Gastrocnemius medialis (tissue), 4 donors: ENCODE results near the gene ADGRD2.

Source experiments
- POLR2A ChIP-seq, 2 donors: fragments of 450-650 bp; IDR thresholded peaks; one replicate each; pipeline ENCODE4 v1.6.1; 2017; ENCODE audit warnings: antibody characterized with exemption in 2 of 2, mild to moderate bottlenecking in 2 of 2, moderate library complexity in 2 of 2
- TF ChIP-seq, protein P1 (sequence below), 5 experiments: fragments of 450-650 bp in 3 of 5; fragments of 200-600 bp in 2 of 5; sonication (generic) in 2 of 5; IDR thresholded peaks in 4 of 5; conservative IDR thresholded peaks in 1 of 5; 1 replicate in 4 of 5; 2 replicates in 1 of 5; pipeline ENCODE4 v1.5.1; 2016 to 2019; ENCODE audit warnings: antibody characterized with exemption in 5 of 5, mild to moderate bottlenecking in 3 of 5, moderate library complexity in 3 of 5

DNA sequence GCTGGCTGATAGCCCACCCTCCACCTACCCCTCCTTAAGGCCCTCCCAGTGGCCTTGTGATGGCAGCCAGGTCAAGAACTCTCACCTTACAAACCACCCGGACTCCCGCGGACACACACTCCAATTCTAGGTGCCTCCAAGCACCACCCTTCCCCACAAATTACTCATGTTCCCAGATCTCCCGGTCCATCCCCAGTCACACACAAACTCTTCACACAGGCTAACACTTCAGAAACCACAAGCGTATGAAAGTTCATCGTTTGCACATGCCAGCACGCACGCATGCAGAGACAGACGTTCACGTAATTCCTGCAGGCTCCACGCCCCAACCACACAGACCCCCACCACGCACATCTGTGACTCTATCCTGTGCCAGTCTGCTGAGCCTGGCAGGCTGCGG is 39.0 kb downstream of the ADGRD2 start:
- TF ChIP-seq, protein P1, sequence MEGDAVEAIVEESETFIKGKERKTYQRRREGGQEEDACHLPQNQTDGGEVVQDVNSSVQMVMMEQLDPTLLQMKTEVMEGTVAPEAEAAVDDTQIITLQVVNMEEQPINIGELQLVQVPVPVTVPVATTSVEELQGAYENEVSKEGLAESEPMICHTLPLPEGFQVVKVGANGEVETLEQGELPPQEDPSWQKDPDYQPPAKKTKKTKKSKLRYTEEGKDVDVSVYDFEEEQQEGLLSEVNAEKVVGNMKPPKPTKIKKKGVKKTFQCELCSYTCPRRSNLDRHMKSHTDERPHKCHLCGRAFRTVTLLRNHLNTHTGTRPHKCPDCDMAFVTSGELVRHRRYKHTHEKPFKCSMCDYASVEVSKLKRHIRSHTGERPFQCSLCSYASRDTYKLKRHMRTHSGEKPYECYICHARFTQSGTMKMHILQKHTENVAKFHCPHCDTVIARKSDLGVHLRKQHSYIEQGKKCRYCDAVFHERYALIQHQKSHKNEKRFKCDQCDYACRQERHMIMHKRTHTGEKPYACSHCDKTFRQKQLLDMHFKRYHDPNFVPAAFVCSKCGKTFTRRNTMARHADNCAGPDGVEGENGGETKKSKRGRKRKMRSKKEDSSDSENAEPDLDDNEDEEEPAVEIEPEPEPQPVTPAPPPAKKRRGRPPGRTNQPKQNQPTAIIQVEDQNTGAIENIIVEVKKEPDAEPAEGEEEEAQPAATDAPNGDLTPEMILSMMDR (IDR thresholded peaks at IDR 0.05 in 4 of 5, conservative IDR thresholded peaks at IDR 0.05 in 1 of 5), result no peak
- no peak for TF ChIP-seq POLR2A (IDR thresholded peaks at IDR 0.05)
